ENCODE data around the gene FAM114A1.

The FAM114A1 gene

DNA sequence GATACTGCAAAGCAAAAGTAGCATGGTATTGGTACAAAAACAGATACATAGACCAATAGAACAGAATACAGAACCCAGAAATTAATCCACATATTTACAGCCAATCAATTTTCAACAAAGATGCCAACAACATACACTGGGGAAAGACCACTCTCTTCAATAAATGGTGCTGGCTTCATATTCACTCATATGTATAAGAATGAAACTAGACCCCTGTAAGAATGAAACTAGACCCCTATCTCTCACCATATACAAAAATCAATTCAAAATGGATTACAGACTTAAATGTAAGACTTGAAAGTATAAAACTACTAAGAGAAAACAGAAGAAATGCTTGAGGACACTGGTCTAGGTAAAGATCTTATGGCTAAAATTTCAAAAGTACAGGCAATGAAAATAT is 30.3 kb upstream of the FAM114A1 start:
- in situ Hi-C loops (cut with MboI; ENCODE audit: low sequenced_read_pairs, unreplicated experiment) = no loop called here
- no peak for TF ChIP-seq CTCF (IDR thresholded peaks at IDR 0.05; ENCODE audit: borderline replicate concordance, control extremely low read depth, extremely low read depth, insufficient read depth, missing control alignments)
- DNase-seq (ENCODE audit: low spot score) = no peak

- TF ChIP-seq CTCF (IDR thresholded peaks at IDR 0.05; ENCODE audit: borderline replicate concordance, control extremely low read depth, extremely low read depth, insufficient read depth, missing control alignments) = no peak
- no peak for DNase-seq (ENCODE audit: low spot score)
- in situ Hi-C loops (cut with MboI; ENCODE audit: low sequenced_read_pairs, unreplicated experiment) = no loop called here
These were observed 29.8 kb upstream of the FAM114A1 start for GRCh38 chr4:38837849-38838248.

- no peak for TF ChIP-seq CTCF (IDR thresholded peaks at IDR 0.05; ENCODE audit: borderline replicate concordance, control extremely low read depth, extremely low read depth, insufficient read depth, missing control alignments)
- DNase-seq (ENCODE audit: low spot score) = no peak
- in situ Hi-C loops (cut with MboI; ENCODE audit: low sequenced_read_pairs, unreplicated experiment) = no loop called here
These were observed 24.6 kb upstream of the FAM114A1 start for GRCh38 chr4:38842994-38843393.

GRCh38 chr4:38846015-38846414 is 21.6 kb upstream of the FAM114A1 start:
- no peak for TF ChIP-seq CTCF (IDR thresholded peaks at IDR 0.05; ENCODE audit: borderline replicate concordance, control extremely low read depth, extremely low read depth, insufficient read depth, missing control alignments)
- no peak for DNase-seq (ENCODE audit: low spot score)
- in situ Hi-C loops (cut with MboI; ENCODE audit: low sequenced_read_pairs, unreplicated experiment) = no loop called here

DNA sequence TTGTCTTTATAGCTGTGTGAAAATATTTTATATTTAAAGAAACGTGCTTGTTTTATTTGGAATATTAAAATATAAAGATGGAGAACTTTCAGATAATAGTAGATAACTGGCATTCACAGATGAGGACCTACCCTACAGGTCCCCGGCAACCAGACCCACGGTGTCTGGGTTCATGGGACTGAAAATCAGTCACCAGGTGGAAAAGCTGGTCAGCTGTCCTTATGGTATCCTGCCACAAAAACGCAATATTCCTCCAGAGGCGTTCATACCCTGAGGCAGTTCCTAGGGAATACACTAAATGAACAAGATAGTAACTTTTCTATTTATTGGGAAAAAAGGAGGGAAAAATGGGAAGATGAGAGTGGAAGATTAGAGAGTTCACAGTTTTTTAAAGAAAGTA is 12.1 kb upstream of the FAM114A1 start:
- in situ Hi-C loops (cut with MboI; ENCODE audit: low sequenced_read_pairs, unreplicated experiment) = loop anchor here (5.0 kb wide), 1 partner anchor 93 kb away; no protein-coding TSS in a partner anchor
- no peak for TF ChIP-seq CTCF (IDR thresholded peaks at IDR 0.05; ENCODE audit: borderline replicate concordance, control extremely low read depth, extremely low read depth, insufficient read depth, missing control alignments)

DNA sequence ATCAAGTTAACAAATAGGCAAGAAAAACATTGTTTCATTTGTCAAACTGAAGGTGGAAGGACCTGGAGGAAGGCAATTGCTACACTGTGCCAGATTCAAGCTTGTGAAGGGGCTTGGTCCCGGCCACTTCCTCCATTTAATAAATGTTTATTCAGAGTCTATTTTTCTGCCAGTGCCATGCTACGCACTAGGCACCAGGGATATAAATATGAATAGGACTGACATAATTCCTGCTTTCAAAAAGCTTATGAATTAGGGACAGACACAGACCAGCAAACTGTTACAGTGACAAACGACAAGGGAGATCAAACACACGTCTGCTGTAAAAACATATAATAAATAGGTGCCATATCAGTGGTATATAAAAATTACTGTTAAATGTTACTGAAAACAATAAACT is 11.6 kb upstream of the FAM114A1 start:
- no peak for DNase-seq (ENCODE audit: low spot score)
- no peak for TF ChIP-seq CTCF (IDR thresholded peaks at IDR 0.05; ENCODE audit: borderline replicate concordance, control extremely low read depth, extremely low read depth, insufficient read depth, missing control alignments)
- in situ Hi-C loops (cut with MboI; ENCODE audit: low sequenced_read_pairs, unreplicated experiment) = loop anchor here (5.0 kb wide), 1 partner anchor 94 kb away; no protein-coding TSS in a partner anchor

More for the DNA sequence above, 12.1 kb upstream of the FAM114A1 start:
- DNase-seq (ENCODE audit: low spot score) = no peak
